DOHH2 (cell line): Measurements from ENCODE around the gene GPR33.

Experiments
- EZH2phosphoT487 ChIP-seq: fragments of 200-600 bp; sonication (generic); IDR thresholded peaks from 2 replicates; pipeline ENCODE4 v1.6.1; 2017; ENCODE audit warnings: borderline replicate concordance, mild to moderate bottlenecking, antibody characterized with exemption, low read length, moderate library complexity, mixed read lengths
- TF ChIP-seq, protein P1 (sequence below): fragments of 200-600 bp; sonication (generic); IDR thresholded peaks from one replicate; pipeline ENCODE4 v1.5.1; 2014; ENCODE audit warnings: antibody characterized with exemption, mild to moderate bottlenecking, low read depth, low read length; ENCODE audit not compliant: poor library complexity, severe bottlenecking

DNA sequence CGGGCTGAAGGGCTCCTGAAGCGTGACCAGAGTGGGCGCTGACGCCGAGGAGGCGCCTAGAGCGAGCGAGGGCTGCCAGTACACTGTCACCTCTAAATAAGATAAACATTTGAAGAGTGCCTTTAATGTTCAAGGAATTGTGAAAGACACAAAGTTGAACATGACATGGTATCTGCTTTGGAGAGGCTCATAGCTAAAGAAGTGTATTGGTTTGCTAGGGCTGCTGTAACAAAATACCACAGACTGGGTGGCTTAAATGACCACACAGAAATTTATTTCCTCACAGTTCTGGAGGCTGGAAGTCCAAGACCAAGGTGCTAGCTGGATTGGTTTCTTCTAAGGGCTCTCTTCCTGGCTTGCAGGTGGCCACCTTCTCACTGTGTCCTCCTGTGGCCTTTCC, 39.7 kb upstream of the GPR33 start:
- TF ChIP-seq, protein P1, sequence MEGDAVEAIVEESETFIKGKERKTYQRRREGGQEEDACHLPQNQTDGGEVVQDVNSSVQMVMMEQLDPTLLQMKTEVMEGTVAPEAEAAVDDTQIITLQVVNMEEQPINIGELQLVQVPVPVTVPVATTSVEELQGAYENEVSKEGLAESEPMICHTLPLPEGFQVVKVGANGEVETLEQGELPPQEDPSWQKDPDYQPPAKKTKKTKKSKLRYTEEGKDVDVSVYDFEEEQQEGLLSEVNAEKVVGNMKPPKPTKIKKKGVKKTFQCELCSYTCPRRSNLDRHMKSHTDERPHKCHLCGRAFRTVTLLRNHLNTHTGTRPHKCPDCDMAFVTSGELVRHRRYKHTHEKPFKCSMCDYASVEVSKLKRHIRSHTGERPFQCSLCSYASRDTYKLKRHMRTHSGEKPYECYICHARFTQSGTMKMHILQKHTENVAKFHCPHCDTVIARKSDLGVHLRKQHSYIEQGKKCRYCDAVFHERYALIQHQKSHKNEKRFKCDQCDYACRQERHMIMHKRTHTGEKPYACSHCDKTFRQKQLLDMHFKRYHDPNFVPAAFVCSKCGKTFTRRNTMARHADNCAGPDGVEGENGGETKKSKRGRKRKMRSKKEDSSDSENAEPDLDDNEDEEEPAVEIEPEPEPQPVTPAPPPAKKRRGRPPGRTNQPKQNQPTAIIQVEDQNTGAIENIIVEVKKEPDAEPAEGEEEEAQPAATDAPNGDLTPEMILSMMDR = no peak
- TF ChIP-seq EZH2phosphoT487 = no peak
